HCT116 (cell line): ENCODE results near the gene ESPL1. TPM values are rescaled to one million over a fixed set of nuclear protein-coding genes. Genes with fewer than 3 reads are reported as not detected.

Source experiments
- ATAC-seq: fragments of 200-7000 bp; cut with Tn5 transposase; 2 replicates; pipeline ENCODE4 v1.9.1; 2020; ENCODE audit warnings: mild to moderate bottlenecking, moderate library complexity
- BruUV-seq: library from RNA; stranded (reverse); fragments of 400-500 nt; replicated peaks from 2 replicates; lab custom pipeline; 2021; lab: Mats Ljungman, UMichigan
- CTCF ChIA-PET: fragments of 300-600 bp; sonication (Branson Sonifier 250); formaldehyde crosslinking; loops from one replicate; lab custom pipeline; 2021; ENCODE audit warnings: antibody characterized with exemption; lab: Charles Lee
- POLR2A ChIA-PET: fragments of 300-600, 350-600 bp; sonication (Branson Sonifier 250); formaldehyde crosslinking; loops from one replicate; lab custom pipeline; 2021; ENCODE audit warnings: antibody characterized with exemption; lab: Charles Lee
- RAD21 ChIA-PET, 2 experiments: fragments of 300-600 bp; sonication (Branson Sonifier 250); formaldehyde crosslinking; loops; one replicate each; lab custom pipeline; 2023; ENCODE audit warnings: low total read pairs in 2 of 2; ENCODE audit not compliant: uncharacterized antibody in 2 of 2, unreplicated experiment in 2 of 2, low non-redundant PET in 1 of 2; lab: Charles Lee
- DNase-seq: peaks from one replicate; pipeline ENCODE4 v3.0.0-alpha.2; 2010; ENCODE audit warnings: low read depth, low spot score
- H2AFZ ChIP-seq: fragments of 200-600 bp; shearing (Covaris generic), sonication (generic); 2 replicates; pipeline ENCODE4 v1.6.1; 2017; ENCODE audit warnings: low read depth, mixed run types, mixed read lengths, antibody characterized with exemption, low read length; ENCODE audit not compliant: poor library complexity, severe bottlenecking
- H3K27ac ChIP-seq: 2 replicates; pipeline ENCODE4 v1.5.1; 2012; ENCODE audit warnings: low read depth, low read length
- H3K27me3 ChIP-seq: fragments of 200-600 bp; sonication (generic); 2 replicates; pipeline ENCODE4 v1.6.1; 2016; ENCODE audit warnings: mixed run types, low read length, mixed read lengths; ENCODE audit not compliant: insufficient read depth
- H3K36me3 ChIP-seq, 2 experiments: fragments of 200-500 bp in 1 of 2; fragments of 200-600 bp in 1 of 2; sonication (Bioruptor generic) in 1 of 2; sonication (generic) in 1 of 2; 2 replicates each; pipeline versions ENCODE4 v1.5.1 to v1.6.1; 2014 to 2016; ENCODE audit warnings: low read length in 2 of 2, inconsistent platforms in 1 of 2, mixed read lengths in 1 of 2, mixed run types in 1 of 2; ENCODE audit not compliant: insufficient read depth in 2 of 2, control insufficient read depth in 1 of 2
- H3K4me1 ChIP-seq, 2 experiments: fragments of 200-600 bp in 1 of 2; sonication (generic) in 1 of 2; 2 replicates each; pipeline versions ENCODE4 v1.5.1 to v1.6.1; 2012 to 2017; ENCODE audit warnings: low read length in 2 of 2, inconsistent platforms in 1 of 2, mild to moderate bottlenecking in 1 of 2, mixed read lengths in 1 of 2, mixed run types in 1 of 2, moderate library complexity in 1 of 2; ENCODE audit not compliant: insufficient read depth in 2 of 2, control insufficient read depth in 1 of 2
- H3K4me2 ChIP-seq: fragments of 200-600 bp; sonication (generic); 2 replicates; pipeline ENCODE4 v1.6.1; 2017; ENCODE audit warnings: mixed run types, low read length, mixed read lengths
- H3K4me3 ChIP-seq, 2 experiments: fragments of 200-600 bp in 1 of 2; sonication (generic) in 1 of 2; replicated peaks in 1 of 2; 2 replicates each; pipeline ENCODE4 v1.5.1; 2011 to 2016; ENCODE audit warnings: low read length in 2 of 2, control low read depth in 1 of 2, low read depth in 1 of 2, mild to moderate bottlenecking in 1 of 2, mixed read lengths in 1 of 2, mixed run types in 1 of 2
- H3K79me2 ChIP-seq: fragments of 200-600 bp; sonication (generic); 2 replicates; pipeline ENCODE4 v1.6.1; 2017; ENCODE audit warnings: mild to moderate bottlenecking, mixed run types, low read length, moderate library complexity, mixed read lengths; ENCODE audit not compliant: insufficient read depth
- H3K9ac ChIP-seq: fragments of 200-600 bp; sonication (generic); 2 replicates; pipeline ENCODE4 v1.6.1; 2016; ENCODE audit warnings: low read length, mixed read lengths
- H3K9me2 ChIP-seq: fragments of 200-600 bp; sonication (generic), shearing (Covaris generic); 2 replicates; pipeline ENCODE4 v1.6.1; 2017; ENCODE audit warnings: mixed run types, mild to moderate bottlenecking, moderate library complexity; ENCODE audit not compliant: insufficient read depth
- H3K9me3 ChIP-seq, 2 experiments: fragments of 200-500 bp in 1 of 2; fragments of 200-600 bp in 1 of 2; sonication (Bioruptor generic) in 1 of 2; sonication (generic) in 1 of 2; 2 replicates each; pipeline ENCODE4 v1.6.1; 2014 to 2017; ENCODE audit warnings: low read length in 2 of 2, mixed read lengths in 2 of 2, inconsistent platforms in 1 of 2, low read depth in 1 of 2, mild to moderate bottlenecking in 1 of 2, mixed run types in 1 of 2, moderate library complexity in 1 of 2; ENCODE audit not compliant: control insufficient read depth in 1 of 2, insufficient read depth in 1 of 2
- H4K20me1 ChIP-seq: fragments of 200-600 bp; sonication (generic), shearing (Covaris generic); 2 replicates; pipeline ENCODE4 v1.6.1; 2017; ENCODE audit warnings: mixed run types, mild to moderate bottlenecking, moderate library complexity; ENCODE audit not compliant: insufficient read depth
- CBX3 ChIP-seq: IDR thresholded peaks from 2 replicates; pipeline ENCODE4 v1.6.1; 2012; ENCODE audit warnings: low read depth
- CEBPB ChIP-seq: IDR thresholded peaks from 2 replicates; pipeline ENCODE4 v1.6.1; 2012; ENCODE audit warnings: low read depth
- CTCF ChIP-seq, 3 experiments: fragments of 200-600 bp in 1 of 3; sonication (generic) in 1 of 3; IDR thresholded peaks in 2 of 3; conservative IDR thresholded peaks in 1 of 3; 2 replicates each; pipeline ENCODE4 v1.5.1; 2012 to 2017; ENCODE audit warnings: low read depth in 2 of 3, low read length in 2 of 3, antibody characterized with exemption in 1 of 3, borderline replicate concordance in 1 of 3, control low read depth in 1 of 3, mild to moderate bottlenecking in 1 of 3, mixed read lengths in 1 of 3, mixed run types in 1 of 3, moderate library complexity in 1 of 3; ENCODE audit not compliant: insufficient read depth in 1 of 3
- EZH2 ChIP-seq: fragments of 200-600 bp; sonication (generic); IDR thresholded peaks from 2 replicates; pipeline ENCODE4 v1.6.1; 2017; ENCODE audit warnings: antibody characterized with exemption, mixed run types
- RAD21 ChIP-seq: IDR thresholded peaks from 2 replicates; pipeline ENCODE4 v1.6.1; 2012; ENCODE audit warnings: low read depth, mild to moderate bottlenecking
- SIN3A ChIP-seq: IDR thresholded peaks from 2 replicates; pipeline ENCODE4 v1.6.1; 2012; ENCODE audit warnings: low read depth
- SP1 ChIP-seq: IDR thresholded peaks from 2 replicates; pipeline ENCODE4 v1.6.1; 2012; ENCODE audit warnings: low read depth
- SRF ChIP-seq: IDR thresholded peaks from 2 replicates; pipeline ENCODE4 v1.6.1; 2012; ENCODE audit warnings: low read depth
- YY1 ChIP-seq: IDR thresholded peaks from 2 replicates; pipeline ENCODE4 v1.6.1; 2011; ENCODE audit warnings: low read length, low read depth, moderate library complexity, mild to moderate bottlenecking; ENCODE audit not compliant: insufficient replicate concordance; ENCODE audit errors: extremely low read depth
- intact Hi-C: fragments of 100-400 bp; cut with micrococcal nuclease; formaldehyde crosslinking; loops from 2 replicates; pipeline ENCODE4 v1.10.0; 2022
- total RNA-seq: library from RNA; stranded (reverse); gene quantifications from one replicate; pipeline ENCODE4 v1.2.1, GENCODE V29; 2021; ENCODE audit not compliant: unreplicated experiment
- TF ChIP-seq, protein P1 (sequence below): IDR thresholded peaks from 2 replicates; pipeline ENCODE4 v1.6.1; 2012

The ESPL1 gene
- total RNA-seq, 1 experiment from 2014 or later, result 50.3 TPM

- no peaks in the 10 kb centered on the region for H3K9me2 ChIP-seq
- peak overlapping the region; percentile 75 for H2AFZ ChIP-seq
- intact Hi-C loops, result loop anchor here (2.0 kb wide), 1 partner anchor 20 kb away; a partner anchor contains a TSS
- peak overlapping the region; percentile 55 for H3K9ac ChIP-seq
- ATAC-seq (peak; percentile 66), DNase-seq (no peak)
- H3K36me3 ChIP-seq, result no peaks in the 10 kb centered on the region
- TF ChIP-seq EZH2, result no peak
- TF ChIP-seq CBX3, result no peak
- no peak for TF ChIP-seq RAD21
- no peak for TF ChIP-seq SIN3A
- TF ChIP-seq SP1, result no peak
- no peak for TF ChIP-seq YY1
- TF ChIP-seq CEBPB, result no peak
- TF ChIP-seq, protein P1, sequence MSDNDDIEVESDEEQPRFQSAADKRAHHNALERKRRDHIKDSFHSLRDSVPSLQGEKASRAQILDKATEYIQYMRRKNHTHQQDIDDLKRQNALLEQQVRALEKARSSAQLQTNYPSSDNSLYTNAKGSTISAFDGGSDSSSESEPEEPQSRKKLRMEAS, result no peak
- no peak for TF ChIP-seq SRF
- no peak for TF ChIP-seq CTCF (IDR thresholded peaks at IDR 0.05 in 2 of 3, conservative IDR thresholded peaks at IDR 0.05 in 1 of 3; ENCODE audit: borderline replicate concordance in 1 of 3, insufficient read depth in 1 of 3, low read depth in 2 of 3, low read length in 2 of 3)
- H3K27ac ChIP-seq, result peak overlapping the region; percentile 77
- ChIA-PET RAD21 (no interaction called here), POLR2A (no interaction called here), CTCF (no interaction called here)
- peak overlapping the region; percentile 57 to 58 for H3K4me3 ChIP-seq
- BruUV-seq, result TSS peak; percentile 43
- H3K9me3 ChIP-seq, result no peaks in the 10 kb centered on the region
- peak overlapping the region; percentile 90 for H3K4me2 ChIP-seq
- H3K79me2 ChIP-seq, result no peaks in the 10 kb centered on the region; the same call in 1 of the 2 replicates
- H4K20me1 ChIP-seq, result no peaks in the 10 kb centered on the region
- peaks cover 55 to 83% of the 10 kb centered on the region in 2 experiments for H3K4me1 ChIP-seq
- no peaks in the 10 kb centered on the region for H3K27me3 ChIP-seq
Observed at GRCh38 chr12:53232646-53233461, 35.2 kb upstream of the ESPL1 start.
